ENCODE data around the gene CACNA2D4. TPM values are rescaled to one million over a fixed set of nuclear protein-coding genes. Genes with fewer than 3 reads are reported as not detected.

The CACNA2D4 gene
- total and polyA plus RNA-seq, 11 donors: 0.10 to 9.0 (median 1.2) TPM

DNA sequence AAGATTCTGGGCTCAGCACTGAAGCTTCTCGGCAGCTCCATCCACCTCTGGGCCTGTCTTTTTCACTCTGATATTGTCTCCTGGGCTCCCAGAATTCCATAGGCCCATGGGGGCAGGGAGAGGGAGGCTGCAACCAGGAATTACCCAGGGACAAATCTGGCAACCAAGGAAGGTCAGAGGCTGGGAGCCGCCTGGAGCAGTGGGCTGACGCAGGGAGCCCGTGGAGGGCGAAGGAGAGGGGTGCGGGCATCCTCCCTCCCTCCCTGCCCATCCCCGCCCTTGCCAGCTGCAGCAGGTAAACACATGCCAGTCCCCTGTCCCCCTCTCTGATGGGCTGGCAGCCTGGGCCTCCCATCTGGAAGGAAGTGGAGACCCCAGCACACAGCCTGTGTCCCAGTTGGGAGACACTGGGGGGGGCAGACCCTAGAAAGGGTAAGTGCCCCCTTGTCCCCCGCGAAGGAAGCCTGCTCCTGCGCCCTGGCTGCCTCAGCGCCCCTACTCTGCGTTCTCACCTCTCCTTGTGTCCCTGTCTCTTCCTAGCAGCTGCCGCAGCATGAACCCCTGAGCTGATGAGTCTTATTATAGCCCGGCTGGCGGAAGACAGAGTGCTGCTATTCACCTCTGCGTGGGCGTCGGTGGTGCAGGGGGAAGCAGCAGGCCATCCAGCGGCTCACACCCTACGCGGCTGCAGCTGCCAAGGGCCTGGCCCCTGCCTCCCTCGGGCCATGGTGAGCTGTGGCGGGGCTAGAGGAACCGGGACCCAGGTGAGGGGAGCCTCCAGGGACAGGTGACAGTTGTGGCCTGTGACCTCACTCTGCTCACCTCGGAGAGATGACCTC lies 91.4 kb downstream of the CACNA2D4 start:
- intact Hi-C loops (cut with DNase I): no loop called here
- no peaks in the 10 kb centered on the region for H3K36me3 ChIP-seq
- WGBS, 4 donors: 64 to 80% (median 71%) methylated on average over 12 to 25 of the region's 25 CpGs
- ATAC-seq (no peak), DNase-seq (peak in 2 of 5 donors; percentile 18 to 44)
- no peak for TF ChIP-seq POLR2A (IDR thresholded peaks at IDR 0.05)
- TF ChIP-seq, protein P1, sequence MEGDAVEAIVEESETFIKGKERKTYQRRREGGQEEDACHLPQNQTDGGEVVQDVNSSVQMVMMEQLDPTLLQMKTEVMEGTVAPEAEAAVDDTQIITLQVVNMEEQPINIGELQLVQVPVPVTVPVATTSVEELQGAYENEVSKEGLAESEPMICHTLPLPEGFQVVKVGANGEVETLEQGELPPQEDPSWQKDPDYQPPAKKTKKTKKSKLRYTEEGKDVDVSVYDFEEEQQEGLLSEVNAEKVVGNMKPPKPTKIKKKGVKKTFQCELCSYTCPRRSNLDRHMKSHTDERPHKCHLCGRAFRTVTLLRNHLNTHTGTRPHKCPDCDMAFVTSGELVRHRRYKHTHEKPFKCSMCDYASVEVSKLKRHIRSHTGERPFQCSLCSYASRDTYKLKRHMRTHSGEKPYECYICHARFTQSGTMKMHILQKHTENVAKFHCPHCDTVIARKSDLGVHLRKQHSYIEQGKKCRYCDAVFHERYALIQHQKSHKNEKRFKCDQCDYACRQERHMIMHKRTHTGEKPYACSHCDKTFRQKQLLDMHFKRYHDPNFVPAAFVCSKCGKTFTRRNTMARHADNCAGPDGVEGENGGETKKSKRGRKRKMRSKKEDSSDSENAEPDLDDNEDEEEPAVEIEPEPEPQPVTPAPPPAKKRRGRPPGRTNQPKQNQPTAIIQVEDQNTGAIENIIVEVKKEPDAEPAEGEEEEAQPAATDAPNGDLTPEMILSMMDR (IDR thresholded peaks at IDR 0.05): no peak
- H3K4me3 ChIP-seq: no peak overlapping the region
- H3K27ac ChIP-seq: no peak overlapping the region
- peaks cover 0 to 3% (median 0%) of the 10 kb centered on the region in 12 donors for H3K4me1 ChIP-seq
- H3K9me3 ChIP-seq: no peaks in the 10 kb centered on the region
- H3K27me3 ChIP-seq: peaks cover 0 to 80% (median 27%) of the 10 kb centered on the region in 9 donors

DNA sequence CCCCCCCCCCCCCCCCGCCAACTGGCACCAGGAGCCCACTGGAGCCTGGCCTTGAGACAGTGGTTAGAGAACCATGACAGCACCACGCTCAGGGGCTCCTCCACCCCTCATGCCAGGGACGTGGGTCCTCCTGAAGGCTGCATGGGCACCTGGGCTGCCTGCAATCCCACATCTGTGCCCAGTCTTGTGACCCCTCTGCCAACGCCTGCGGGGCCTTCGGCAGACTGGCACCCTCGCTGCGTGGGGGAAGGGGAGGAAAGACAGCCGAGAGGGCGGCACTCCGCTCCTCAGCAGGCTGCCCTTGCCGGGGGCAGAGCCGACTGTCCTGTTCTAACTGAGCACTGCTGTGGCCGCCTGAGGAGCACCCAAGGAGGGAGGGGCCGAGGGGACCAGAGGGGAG lies 92.1 kb downstream of the CACNA2D4 start:
- intact Hi-C loops (cut with DNase I): no loop called here
- ATAC-seq (no peak), DNase-seq (peak in 1 of 5 donors; percentile 13)
- H3K27ac ChIP-seq: no peak overlapping the region
- no peaks in the 10 kb centered on the region for H3K36me3 ChIP-seq
- H3K4me3 ChIP-seq: no peak overlapping the region
- H3K9me3 ChIP-seq: no peaks in the 10 kb centered on the region
- WGBS, 4 donors: 71 to 81% (median 75%) methylated on average over 9 to 15 of the region's 15 CpGs
- H3K4me1 ChIP-seq: peaks cover 0 to 3% (median 0%) of the 10 kb centered on the region in 12 donors
- peaks cover 0 to 82% (median 27%) of the 10 kb centered on the region in 9 donors for H3K27me3 ChIP-seq
- TF ChIP-seq, protein P1 (IDR thresholded peaks at IDR 0.05): no peak
- no peak for TF ChIP-seq POLR2A (IDR thresholded peaks at IDR 0.05)

DNA sequence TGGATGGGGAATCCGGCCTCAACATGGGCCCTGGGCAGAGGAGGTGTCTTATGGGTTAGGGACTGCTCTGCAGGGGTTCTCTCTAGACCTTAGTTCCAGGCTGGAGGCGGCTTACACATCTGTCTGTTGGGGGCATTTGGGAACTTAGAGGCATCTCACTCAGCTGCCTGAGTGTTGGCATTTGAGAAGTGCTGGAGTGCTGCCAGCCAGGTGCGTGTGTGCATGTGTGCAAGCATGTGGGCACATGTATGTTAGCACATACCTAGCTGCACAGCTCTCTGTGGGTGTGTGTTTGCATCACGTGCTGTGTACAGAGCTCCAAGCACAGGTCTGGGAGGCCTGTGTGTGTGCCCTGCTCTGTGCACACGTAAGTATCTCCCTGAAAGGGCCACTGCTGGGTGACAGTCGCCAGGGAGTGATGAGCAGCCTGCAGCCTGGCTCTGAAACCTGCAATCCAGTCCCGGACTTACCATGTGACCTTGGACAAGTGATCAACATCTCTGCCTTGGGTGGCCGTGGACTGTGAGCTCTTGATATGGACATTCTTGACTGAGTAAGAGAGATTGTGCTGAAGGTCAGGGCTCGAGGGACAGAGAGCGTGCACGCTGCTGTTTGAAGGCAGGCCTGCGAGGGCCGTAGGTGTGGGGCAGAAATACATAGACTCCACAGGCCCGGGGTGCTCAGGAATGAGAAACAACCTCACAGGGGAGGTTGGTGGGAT lies 92.9 kb downstream of the CACNA2D4 start:
- ATAC-seq (no peak), DNase-seq (no peak)
- intact Hi-C loops (cut with DNase I): no loop called here
- Histone ChIP-seq H3K27ac (no peak overlapping the region), H3K4me3 (no peak overlapping the region), H3K4me1 (peaks cover 0 to 4% (median 0%) of the 10 kb centered on the region in 12 donors), H3K36me3 (no peaks in the 10 kb centered on the region), H3K9me3 (no peaks in the 10 kb centered on the region), H3K27me3 (peaks cover 3 to 88% (median 31%) of the 10 kb centered on the region in 9 donors)
- TF ChIP-seq, protein P1 (IDR thresholded peaks at IDR 0.05): no peak
- no peak for TF ChIP-seq POLR2A (IDR thresholded peaks at IDR 0.05)
- 69 to 76% (median 74%) methylated on average over 13 to 14 of the region's 14 CpGs for WGBS, 4 donors

DNA sequence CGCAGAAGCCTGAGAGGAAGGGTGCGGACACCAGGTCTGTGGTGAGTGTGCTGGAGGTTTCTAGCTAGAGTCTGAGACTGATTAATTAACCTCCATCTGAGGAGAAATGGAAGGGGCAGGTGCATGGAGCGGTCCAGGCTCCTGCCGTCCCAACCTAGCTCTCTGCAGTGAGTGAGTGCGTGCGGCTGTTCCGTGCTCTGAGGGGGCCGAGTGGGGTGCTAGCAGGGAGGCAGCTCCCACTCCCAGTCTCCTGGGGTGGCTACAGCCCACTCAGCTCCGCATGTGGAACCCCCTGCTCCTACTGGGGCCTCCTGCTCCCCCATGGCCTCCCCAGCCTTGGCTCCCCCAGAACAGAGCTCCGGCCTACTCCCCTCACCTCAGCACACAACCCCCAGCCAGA lies 95.2 kb downstream of the CACNA2D4 start:
- Histone ChIP-seq H3K36me3 (no peaks in the 10 kb centered on the region), H3K27me3 (peaks cover 11 to 90% (median 41%) of the 10 kb centered on the region in 9 donors), H3K4me3 (no peak overlapping the region), H3K9me3 (no peaks in the 10 kb centered on the region), H3K27ac (no peak overlapping the region), H3K4me1 (peaks cover 0 to 10% (median 0%) of the 10 kb centered on the region in 12 donors)
- no peak for ATAC-seq
- no peak for DNase-seq
- TF ChIP-seq, protein P1 (IDR thresholded peaks at IDR 0.05): no peak
- TF ChIP-seq POLR2A (IDR thresholded peaks at IDR 0.05): no peak
- 88 to 97% (median 95%) methylated on average over 8 to 10 of the region's 10 CpGs for WGBS, 4 donors
- intact Hi-C loops (cut with DNase I): no loop called here

All from heart left ventricle (tissue), 16 donors.